Activated B cell treated with CpG ODN at 0.5 μM for 24 hours (primary cell): ENCODE data around the gene EDIL3. TPM values are rescaled to one million over a fixed set of nuclear protein-coding genes. Genes with fewer than 3 reads are reported as not detected.

Experiments
- ATAC-seq: fragments of 200-7000 bp; cut with Tn5 transposase; one replicate; pipeline ENCODE4 v1.10.0; 2021; ENCODE audit warnings: low read depth, mild to moderate bottlenecking, moderate library complexity
- CTCF ChIA-PET: fragments of 350-600 bp; sonication (Branson Sonifier 250); formaldehyde crosslinking; loops from one replicate; lab custom pipeline; 2021; ENCODE audit warnings: antibody characterized with exemption; lab: Charles Lee
- POLR2A ChIA-PET: fragments of 350-600 bp; sonication (Branson Sonifier 250); formaldehyde crosslinking; loops from one replicate; lab custom pipeline; 2021; ENCODE audit warnings: antibody characterized with exemption; lab: Charles Lee
- DNase-seq: peaks from one replicate; pipeline ENCODE4 v3.0.0; 2022
- H3K27ac Mint-ChIP-seq: one replicate; pipeline ENCODE4 v1.8.0; 2020; ENCODE audit warnings: mixed read lengths
- H3K27me3 Mint-ChIP-seq: one replicate; pipeline ENCODE4 v1.8.0; 2021; ENCODE audit warnings: mixed read lengths
- H3K36me3 Mint-ChIP-seq: one replicate; pipeline ENCODE4 v1.8.0; 2021; ENCODE audit warnings: low read depth, mixed read lengths
- H3K4me1 Mint-ChIP-seq: one replicate; pipeline ENCODE4 v1.8.0; 2021; ENCODE audit warnings: mixed read lengths
- H3K4me3 Mint-ChIP-seq: one replicate; pipeline ENCODE4 v1.8.0; 2020; ENCODE audit warnings: mild to moderate bottlenecking, mixed read lengths
- H3K9me3 Mint-ChIP-seq: one replicate; pipeline ENCODE4 v1.8.0; 2020; ENCODE audit warnings: mixed read lengths
- CTCF ChIP-seq: fragments of 200-600 bp; IDR thresholded peaks from one replicate; pipeline ENCODE4 v1.8.0; 2022; ENCODE audit warnings: antibody characterized with exemption, mild to moderate bottlenecking
- intact Hi-C: fragments of 100-400 bp; cut with micrococcal nuclease; formaldehyde crosslinking; loops from one replicate; pipeline ENCODE4 v1.15.1; 2024
- total RNA-seq: library from RNA; stranded (reverse); gene quantifications from 2 replicates; pipeline ENCODE4 v1.2.3, GENCODE V29; 2022

EDIL3 gene
- total RNA-seq, 1 donor from 2014 or later = not detected

GRCh38 chr5:83955916-83956315, 428.8 kb downstream of the EDIL3 start:
- Mint-ChIP-seq H3K36me3 (no peaks in the 10 kb centered on the region), H3K4me3 (no peak overlapping the region), H3K27me3 (no peaks in the 10 kb centered on the region), H3K27ac (no peak overlapping the region), H3K9me3 (no peaks in the 10 kb centered on the region), H3K4me1 (no peaks in the 10 kb centered on the region)
- no peak for ATAC-seq
- TF ChIP-seq CTCF = no peak
- ChIA-PET POLR2A (no interaction called here), CTCF (no interaction called here)
- intact Hi-C loops = no loop called here
- DNase-seq = no peak

GRCh38 chr5:83947763-83948162, 436.9 kb downstream of the EDIL3 start:
- no peak for DNase-seq
- POLR2A ChIA-PET = no interaction called here
- no peak overlapping the region for H3K4me3 Mint-ChIP-seq
- H3K27ac Mint-ChIP-seq = no peak overlapping the region
- no peaks in the 10 kb centered on the region for H3K27me3 Mint-ChIP-seq
- no peaks in the 10 kb centered on the region for H3K36me3 Mint-ChIP-seq
- CTCF ChIA-PET = interaction anchor here (1.0 kb wide), 1 partner anchor 20 kb away, joined by 3 read pairs; no protein-coding TSS in a partner anchor
- no peak for ATAC-seq
- intact Hi-C loops = no loop called here
- TF ChIP-seq CTCF = no peak
- H3K9me3 Mint-ChIP-seq = no peaks in the 10 kb centered on the region
- H3K4me1 Mint-ChIP-seq = no peaks in the 10 kb centered on the region

GRCh38 chr5:83946516-83946915, 438.2 kb downstream of the EDIL3 start:
- H3K9me3 Mint-ChIP-seq = no peaks in the 10 kb centered on the region
- no peak overlapping the region for H3K27ac Mint-ChIP-seq
- no peak overlapping the region for H3K4me3 Mint-ChIP-seq
- no peaks in the 10 kb centered on the region for H3K27me3 Mint-ChIP-seq
- ChIA-PET POLR2A (no interaction called here), CTCF (no interaction called here)
- TF ChIP-seq CTCF = no peak
- no peak for ATAC-seq
- intact Hi-C loops = no loop called here
- no peak for DNase-seq
- no peaks in the 10 kb centered on the region for H3K4me1 Mint-ChIP-seq
- no peaks in the 10 kb centered on the region for H3K36me3 Mint-ChIP-seq

- POLR2A ChIA-PET = no interaction called here
- H3K4me3 Mint-ChIP-seq = no peak overlapping the region
- no peaks in the 10 kb centered on the region for H3K9me3 Mint-ChIP-seq
- intact Hi-C loops = no loop called here
- no peaks in the 10 kb centered on the region for H3K4me1 Mint-ChIP-seq
- CTCF ChIA-PET = no interaction called here
- no peaks in the 10 kb centered on the region for H3K36me3 Mint-ChIP-seq
- no peaks in the 10 kb centered on the region for H3K27me3 Mint-ChIP-seq
- ATAC-seq = no peak
- TF ChIP-seq CTCF = no peak
- DNase-seq = no peak
- H3K27ac Mint-ChIP-seq = no peak overlapping the region
These were observed 442.5 kb downstream of the EDIL3 start for GRCh38 chr5:83942155-83942554.

GRCh38 chr5:83937837-83938236, 446.8 kb downstream of the EDIL3 start:
- no peaks in the 10 kb centered on the region for H3K36me3 Mint-ChIP-seq
- no peak for TF ChIP-seq CTCF

More at GRCh38 chr5:83937837-83938236, 446.8 kb downstream of the EDIL3 start:
- POLR2A ChIA-PET = no interaction called here
- DNase-seq = no peak
- CTCF ChIA-PET = no interaction called here
- Mint-ChIP-seq H3K9me3 (peaks cover 2% of the 10 kb centered on the region), H3K27ac (no peak overlapping the region), H3K4me1 (no peaks in the 10 kb centered on the region), H3K27me3 (no peaks in the 10 kb centered on the region), H3K4me3 (no peak overlapping the region)
- ATAC-seq = no peak
- intact Hi-C loops = no loop called here
